GM12873 (cell line): ENCODE results near the gene GRIA3.

Experiments used
- TF ChIP-seq, protein P1 (sequence below): IDR thresholded peaks from 2 replicates; pipeline ENCODE4 v1.5.1; 2012; ENCODE audit warnings: low read depth, mild to moderate bottlenecking, moderate library complexity, low read length, control low read depth; ENCODE audit not compliant: insufficient read depth; ENCODE audit errors: missing control alignments

GRIA3 gene

DNA sequence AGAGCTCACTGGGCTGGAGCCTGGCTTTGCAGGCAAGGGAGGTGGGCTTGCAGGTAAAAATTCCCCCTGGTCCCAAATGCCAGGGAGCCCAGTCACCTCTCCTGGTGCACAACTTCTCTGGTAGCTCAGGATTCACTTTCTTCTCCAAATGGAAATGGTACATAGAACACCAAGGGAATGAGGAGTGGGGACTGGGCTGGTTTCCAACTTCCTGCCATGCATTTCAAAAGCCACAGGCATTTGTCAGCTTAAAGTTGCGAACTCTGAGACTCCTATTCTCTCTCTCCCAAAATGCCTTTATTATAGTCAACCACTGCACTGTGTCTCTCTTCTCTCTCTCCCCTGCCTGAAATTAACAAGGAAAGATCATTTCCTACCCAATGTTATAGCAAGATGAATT is 177.3 kb downstream of the GRIA3 start:
- TF ChIP-seq, protein P1, sequence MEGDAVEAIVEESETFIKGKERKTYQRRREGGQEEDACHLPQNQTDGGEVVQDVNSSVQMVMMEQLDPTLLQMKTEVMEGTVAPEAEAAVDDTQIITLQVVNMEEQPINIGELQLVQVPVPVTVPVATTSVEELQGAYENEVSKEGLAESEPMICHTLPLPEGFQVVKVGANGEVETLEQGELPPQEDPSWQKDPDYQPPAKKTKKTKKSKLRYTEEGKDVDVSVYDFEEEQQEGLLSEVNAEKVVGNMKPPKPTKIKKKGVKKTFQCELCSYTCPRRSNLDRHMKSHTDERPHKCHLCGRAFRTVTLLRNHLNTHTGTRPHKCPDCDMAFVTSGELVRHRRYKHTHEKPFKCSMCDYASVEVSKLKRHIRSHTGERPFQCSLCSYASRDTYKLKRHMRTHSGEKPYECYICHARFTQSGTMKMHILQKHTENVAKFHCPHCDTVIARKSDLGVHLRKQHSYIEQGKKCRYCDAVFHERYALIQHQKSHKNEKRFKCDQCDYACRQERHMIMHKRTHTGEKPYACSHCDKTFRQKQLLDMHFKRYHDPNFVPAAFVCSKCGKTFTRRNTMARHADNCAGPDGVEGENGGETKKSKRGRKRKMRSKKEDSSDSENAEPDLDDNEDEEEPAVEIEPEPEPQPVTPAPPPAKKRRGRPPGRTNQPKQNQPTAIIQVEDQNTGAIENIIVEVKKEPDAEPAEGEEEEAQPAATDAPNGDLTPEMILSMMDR: no peak

DNA sequence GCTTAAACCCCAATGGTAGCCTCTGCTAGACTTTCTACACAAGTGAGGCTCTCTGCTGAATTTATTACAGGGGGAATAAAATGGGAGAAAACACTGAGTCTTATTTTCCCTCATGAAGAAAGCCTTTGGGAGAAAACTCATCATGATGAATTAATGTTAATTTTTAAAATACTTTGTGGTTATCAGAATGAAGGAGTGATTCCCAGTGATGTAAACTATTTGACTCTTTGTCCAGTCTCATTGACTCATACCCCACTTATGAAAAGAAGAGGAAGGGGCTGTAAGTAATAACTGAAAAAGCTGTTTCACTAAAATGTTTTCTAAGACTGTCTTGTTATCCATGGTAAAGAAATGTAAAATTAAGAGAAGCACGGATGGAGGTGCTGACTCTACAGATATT is 208.8 kb downstream of the GRIA3 start:
- TF ChIP-seq, protein P1: no peak

DNA sequence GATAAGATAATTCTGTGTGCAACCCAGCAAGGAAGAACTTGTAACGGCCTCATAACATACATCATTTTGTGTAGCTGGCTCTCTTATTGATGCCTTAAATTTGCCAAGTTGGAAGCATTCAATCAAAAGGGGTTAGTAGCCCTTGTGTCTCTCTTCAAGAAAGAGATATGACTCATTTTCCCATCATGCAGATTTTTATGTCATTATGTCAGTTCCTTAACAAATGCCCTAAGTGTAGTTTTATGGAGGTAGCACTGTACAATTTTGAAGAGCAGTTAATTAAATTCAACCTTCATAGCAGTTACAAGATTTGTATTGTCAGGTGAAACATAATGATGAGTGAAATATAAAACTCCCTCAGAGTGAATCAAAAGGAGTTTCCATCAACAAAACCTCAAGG is 215.6 kb downstream of the GRIA3 start:
- TF ChIP-seq, protein P1: no peak

- TF ChIP-seq, protein P1: no peak
Observed at GRCh38 chrX:123405231-123405630, 221.2 kb downstream of the GRIA3 start.

- TF ChIP-seq, protein P1: no peak
Observed at GRCh38 chrX:123408821-123409737, 225.0 kb downstream of the GRIA3 start.

DNA sequence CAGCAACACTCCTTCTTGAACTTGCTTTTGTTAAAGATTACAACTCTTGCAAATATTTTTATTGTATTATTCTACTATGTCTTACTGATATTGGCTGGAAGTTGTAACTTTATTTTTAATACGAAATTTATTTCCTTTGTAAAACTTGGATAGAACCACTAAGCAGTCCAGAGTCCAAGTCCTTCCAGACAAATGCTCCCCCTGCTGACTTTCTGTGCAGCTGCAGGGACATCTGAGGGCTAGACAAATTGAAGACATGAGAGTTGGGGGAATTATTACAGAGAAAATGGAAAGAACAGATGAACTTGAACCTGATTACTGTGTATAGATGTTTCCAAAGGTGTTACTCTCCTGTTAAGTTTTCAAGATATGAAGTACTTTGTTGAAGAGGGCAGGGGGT is 238.8 kb downstream of the GRIA3 start:
- TF ChIP-seq, protein P1: peak; percentile 63

- TF ChIP-seq, protein P1: no peak
Observed at GRCh38 chrX:123424546-123424945, 240.5 kb downstream of the GRIA3 start.
